Trophoblast cell (in vitro differentiated cells and primary cell): Measurements from ENCODE around the gene PKIB.

Source experiments
- DNase-seq, 2 donors: peaks; one replicate each; pipeline ENCODE4 v3.0.0-alpha.2; 2016
- H2AFZ ChIP-seq: 2 replicates; pipeline ENCODE4 v1.6.1; 2013; ENCODE audit warnings: low read length, moderate library complexity, mild to moderate bottlenecking; ENCODE audit not compliant: insufficient read depth, poor library complexity
- H2AK5ac ChIP-seq: 2 replicates; pipeline ENCODE4 v1.6.1; 2013; ENCODE audit warnings: mild to moderate bottlenecking, low read length
- H2BK120ac ChIP-seq: 2 replicates; pipeline ENCODE4 v1.6.1; 2013; ENCODE audit warnings: low read length, mild to moderate bottlenecking, moderate library complexity; ENCODE audit not compliant: insufficient read depth, poor library complexity
- H2BK12ac ChIP-seq: 2 replicates; pipeline ENCODE4 v1.6.1; 2013; ENCODE audit warnings: mild to moderate bottlenecking, low read length, moderate library complexity
- H2BK5ac ChIP-seq: 2 replicates; pipeline ENCODE4 v1.6.1; 2013; ENCODE audit warnings: low read length, low read depth, moderate library complexity, mild to moderate bottlenecking; ENCODE audit not compliant: poor library complexity
- H3K14ac ChIP-seq: 2 replicates; pipeline ENCODE4 v1.6.1; 2013; ENCODE audit warnings: mild to moderate bottlenecking, low read length
- H3K18ac ChIP-seq: 2 replicates; pipeline ENCODE4 v1.6.1; 2013; ENCODE audit warnings: mild to moderate bottlenecking, low read length
- H3K23ac ChIP-seq: 2 replicates; pipeline ENCODE4 v1.6.1; 2013; ENCODE audit warnings: low read length
- H3K27ac ChIP-seq: 2 replicates; pipeline ENCODE4 v1.5.1; 2013; ENCODE audit warnings: low read depth, mild to moderate bottlenecking, inconsistent platforms, low read length, moderate library complexity
- H3K27me3 ChIP-seq: 2 replicates; pipeline ENCODE4 v1.6.1; 2013; ENCODE audit warnings: inconsistent platforms, mild to moderate bottlenecking, low read length, moderate library complexity; ENCODE audit not compliant: insufficient read depth
- H3K36me3 ChIP-seq, 2 experiments: 1 replicate in 1 of 2; 2 replicates in 1 of 2; pipeline ENCODE4 v1.6.1; 2013; ENCODE audit warnings: low read length in 2 of 2, mild to moderate bottlenecking in 2 of 2, moderate library complexity in 1 of 2; ENCODE audit not compliant: insufficient read depth in 2 of 2, control insufficient read depth in 1 of 2
- H3K4ac ChIP-seq: 2 replicates; pipeline ENCODE4 v1.6.1; 2013; ENCODE audit warnings: low read depth, mild to moderate bottlenecking, low read length, moderate library complexity
- H3K4me1 ChIP-seq, 2 experiments: 1 replicate in 1 of 2; 2 replicates in 1 of 2; pipeline ENCODE4 v1.6.1; 2013; ENCODE audit warnings: low read length in 2 of 2, mild to moderate bottlenecking in 2 of 2, moderate library complexity in 1 of 2; ENCODE audit not compliant: insufficient read depth in 2 of 2, control insufficient read depth in 1 of 2
- H3K4me2 ChIP-seq: 2 replicates; pipeline ENCODE4 v1.6.1; 2013; ENCODE audit warnings: inconsistent platforms, mild to moderate bottlenecking, low read length, moderate library complexity
- H3K4me3 ChIP-seq: 2 replicates; pipeline ENCODE4 v1.5.1; 2013; ENCODE audit warnings: mild to moderate bottlenecking, low read depth, low read length, inconsistent platforms
- H3K79me1 ChIP-seq: one replicate; pipeline ENCODE4 v1.6.1; 2013; ENCODE audit warnings: low read length
- H3K79me2 ChIP-seq: 2 replicates; pipeline ENCODE4 v1.6.1; 2013; ENCODE audit warnings: low read length, mild to moderate bottlenecking; ENCODE audit not compliant: control insufficient read depth, insufficient read depth, poor library complexity
- H3K9ac ChIP-seq: 2 replicates; pipeline ENCODE4 v1.6.1; 2013; ENCODE audit warnings: mild to moderate bottlenecking, low read length
- H3K9me3 ChIP-seq: 2 replicates; pipeline ENCODE4 v1.6.1; 2013; ENCODE audit warnings: low read depth, mild to moderate bottlenecking, control low read depth, inconsistent platforms, low read length; ENCODE audit not compliant: insufficient read depth
- H4K12ac ChIP-seq: 2 replicates; pipeline ENCODE4 v1.6.1; 2013; ENCODE audit warnings: low read depth, mild to moderate bottlenecking, low read length, moderate library complexity
- H4K8ac ChIP-seq: 2 replicates; pipeline ENCODE4 v1.6.1; 2013; ENCODE audit warnings: low read depth, mild to moderate bottlenecking, low read length, moderate library complexity
- H4K91ac ChIP-seq: one replicate; pipeline ENCODE4 v1.6.1; 2013; ENCODE audit warnings: low read depth, mild to moderate bottlenecking, low read length, moderate library complexity
- WGBS: extraction: QIAGEN DNeasy Blood & Tissue Kit; methylation state at CpG from one replicate; pipeline ENCODE4 v1.1.7; 2013; ENCODE audit warnings: missing lambda C conversion rate; ENCODE audit not compliant: insufficient read length, insufficient coverage; ENCODE audit errors: extremely low coverage; 5-methylcytosine and 5-hydroxymethylcytosine counted together

The PKIB gene

GRCh38 chr6:122669868-122670267 lies 59.7 kb downstream of the PKIB start:
- no peaks in the 10 kb centered on the region for H3K36me3 ChIP-seq
- no peak overlapping the region for H2BK12ac ChIP-seq
- peak in 1 of 2 donors; percentile 15 for DNase-seq
- peaks cover 6% of the 10 kb centered on the region for H3K79me1 ChIP-seq
- no peak overlapping the region for H4K8ac ChIP-seq
- H3K9ac ChIP-seq, result no peak overlapping the region
- no CpG with 5 or more reads among the region's 3 CpGs for WGBS
- no peak overlapping the region for H4K12ac ChIP-seq
- H2AK5ac ChIP-seq, result no peak overlapping the region
- H3K79me2 ChIP-seq, result no peaks in the 10 kb centered on the region
- H3K23ac ChIP-seq, result no peak overlapping the region
- H3K14ac ChIP-seq, result no peak overlapping the region
- no peak overlapping the region for H4K91ac ChIP-seq
- no peaks in the 10 kb centered on the region for H3K27me3 ChIP-seq
- H3K4me2 ChIP-seq, result no peak overlapping the region
- H3K27ac ChIP-seq, result no peak overlapping the region
- H2BK120ac ChIP-seq, result no peak overlapping the region
- H2AFZ ChIP-seq, result no peak overlapping the region
- H2BK5ac ChIP-seq, result no peak overlapping the region
- H3K4ac ChIP-seq, result no peak overlapping the region
- no peak overlapping the region for H3K18ac ChIP-seq
- H3K9me3 ChIP-seq, result no peaks in the 10 kb centered on the region
- no peak overlapping the region for H3K4me3 ChIP-seq
- peaks cover 2 to 11% of the 10 kb centered on the region in 2 experiments for H3K4me1 ChIP-seq

GRCh38 chr6:122671251-122671650 lies 61.0 kb downstream of the PKIB start:
- Histone ChIP-seq H4K8ac (no peak overlapping the region), H3K14ac (no peak overlapping the region), H2BK120ac (no peak overlapping the region), H3K9me3 (peaks cover 2% of the 10 kb centered on the region), H3K27me3 (no peaks in the 10 kb centered on the region), H3K4ac (no peak overlapping the region), H4K91ac (no peak overlapping the region), H3K79me2 (no peaks in the 10 kb centered on the region), H2AFZ (no peak overlapping the region), H2AK5ac (no peak overlapping the region), H3K36me3 (peaks cover 0 to 2% of the 10 kb centered on the region in 2 experiments), H2BK5ac (no peak overlapping the region), H3K4me1 (peaks cover 2 to 8% of the 10 kb centered on the region in 2 experiments), H3K4me3 (no peak overlapping the region), H3K4me2 (no peak overlapping the region), H3K18ac (no peak overlapping the region), H3K9ac (no peak overlapping the region), H3K27ac (no peak overlapping the region), H2BK12ac (no peak overlapping the region), H4K12ac (no peak overlapping the region), H3K79me1 (peaks cover 5% of the 10 kb centered on the region), H3K23ac (no peak overlapping the region)
- no CpG with 5 or more reads among the region's 2 CpGs for WGBS
- DNase-seq, result no peak

GRCh38 chr6:122673343-122673961 lies 63.2 kb downstream of the PKIB start:
- H3K14ac ChIP-seq, result no peak overlapping the region
- H4K8ac ChIP-seq, result no peak overlapping the region
- no CpG with 5 or more reads among the region's 1 CpG for WGBS
- H3K4me3 ChIP-seq, result no peak overlapping the region
- no peak overlapping the region for H2BK12ac ChIP-seq
- H3K4me2 ChIP-seq, result no peak overlapping the region
- H3K23ac ChIP-seq, result no peak overlapping the region
- H2BK5ac ChIP-seq, result peak overlapping the region; percentile 62
- H2AFZ ChIP-seq, result no peak overlapping the region
- DNase-seq, result no peak
- peak overlapping the region; percentile 83 for H3K27ac ChIP-seq
- H3K9ac ChIP-seq, result no peak overlapping the region
- H4K12ac ChIP-seq, result no peak overlapping the region
- H3K4ac ChIP-seq, result no peak overlapping the region
- no peak overlapping the region for H3K18ac ChIP-seq
- H3K4me1 ChIP-seq, result peaks cover 5 to 11% of the 10 kb centered on the region in 2 experiments
- peaks cover 2% of the 10 kb centered on the region for H3K9me3 ChIP-seq
- no peak overlapping the region for H2AK5ac ChIP-seq
- H3K36me3 ChIP-seq, result peaks cover 0 to 3% of the 10 kb centered on the region in 2 experiments
- no peaks in the 10 kb centered on the region for H3K79me2 ChIP-seq
- no peak overlapping the region for H2BK120ac ChIP-seq
- H4K91ac ChIP-seq, result no peak overlapping the region
- H3K79me1 ChIP-seq, result peaks cover 7% of the 10 kb centered on the region
- no peaks in the 10 kb centered on the region for H3K27me3 ChIP-seq

- no peak for DNase-seq
- Histone ChIP-seq H2AFZ (no peak overlapping the region), H3K9ac (no peak overlapping the region), H3K14ac (no peak overlapping the region), H2AK5ac (peak overlapping the region; percentile 95), H3K4ac (no peak overlapping the region), H3K36me3 (peaks cover 0 to 3% of the 10 kb centered on the region in 2 experiments), H3K27me3 (no peaks in the 10 kb centered on the region), H3K4me3 (no peak overlapping the region), H3K79me1 (peaks cover 10% of the 10 kb centered on the region), H3K4me2 (no peak overlapping the region), H3K4me1 (peaks cover 11 to 16% of the 10 kb centered on the region in 2 experiments), H3K18ac (no peak overlapping the region), H2BK5ac (no peak overlapping the region), H3K9me3 (peaks cover 2% of the 10 kb centered on the region), H2BK120ac (no peak overlapping the region), H4K8ac (no peak overlapping the region), H4K91ac (peak overlapping the region; percentile 22), H3K79me2 (peaks cover 2% of the 10 kb centered on the region), H3K23ac (no peak overlapping the region), H4K12ac (no peak overlapping the region), H2BK12ac (peak overlapping the region; percentile 88), H3K27ac (no peak overlapping the region)
- WGBS, result no CpG with 5 or more reads among the region's 1 CpG
Measured at GRCh38 chr6:122676146-122676545, 65.9 kb downstream of the PKIB start.
